NCI-H526 (cell line): Measurements from ENCODE around the gene ELAPOR1.
A peak's percentile ranks its signal among the peaks of the same experiment; 100 is the strongest.
"Not testable (repeated sequence)": the region's sequence is repeated elsewhere in the genome, so short reads cannot be mapped to it uniquely, and the experiment has no call there.

ENCODE experiments used
- DNase-seq, 2 experiments: peaks; one replicate each; lab custom pipeline; 2025; lab: John Stamatoyannopoulos, UW

Gene ELAPOR1

DNA sequence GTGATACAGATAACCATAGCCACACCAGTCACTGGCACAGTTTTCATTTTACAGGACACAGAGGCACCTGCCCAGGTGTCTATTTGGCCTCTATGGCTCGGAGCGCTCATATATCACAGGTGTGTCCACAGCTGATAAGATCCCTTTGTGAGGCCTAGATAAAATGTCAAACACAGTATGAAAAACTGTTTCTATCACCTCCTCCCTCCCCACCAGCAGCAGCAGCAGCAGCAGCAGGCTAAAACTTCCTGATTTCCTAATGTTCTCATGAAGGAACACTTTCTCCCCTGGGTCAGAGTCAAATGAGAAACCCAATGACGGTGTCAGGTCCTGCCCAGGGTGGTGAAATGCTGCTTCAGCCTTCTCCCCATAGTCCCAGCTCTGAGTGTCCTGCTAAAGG lies 24.4 kb downstream of the ELAPOR1 start:
- DNase-seq = peak; percentile 30 to 76

DNA sequence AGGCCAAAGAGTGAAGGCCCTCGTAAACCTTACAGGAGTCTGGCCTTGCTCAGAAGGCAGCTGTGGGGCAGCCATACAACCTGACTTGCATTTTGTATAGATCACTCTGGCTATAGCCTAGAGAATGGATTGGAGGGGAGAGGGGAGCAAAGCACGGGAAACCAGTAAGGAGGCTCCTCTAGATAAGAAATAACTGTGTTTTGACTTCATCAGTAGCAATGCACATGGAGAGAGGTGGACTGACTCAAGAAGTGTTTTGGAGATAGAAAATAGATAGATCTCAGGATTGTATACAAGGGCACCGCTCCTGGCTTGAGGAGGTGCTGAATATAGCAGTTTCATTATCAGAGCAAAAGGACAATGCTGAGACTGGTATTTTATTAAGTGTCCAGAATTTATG lies 26.5 kb downstream of the ELAPOR1 start:
- DNase-seq = no peak

DNA sequence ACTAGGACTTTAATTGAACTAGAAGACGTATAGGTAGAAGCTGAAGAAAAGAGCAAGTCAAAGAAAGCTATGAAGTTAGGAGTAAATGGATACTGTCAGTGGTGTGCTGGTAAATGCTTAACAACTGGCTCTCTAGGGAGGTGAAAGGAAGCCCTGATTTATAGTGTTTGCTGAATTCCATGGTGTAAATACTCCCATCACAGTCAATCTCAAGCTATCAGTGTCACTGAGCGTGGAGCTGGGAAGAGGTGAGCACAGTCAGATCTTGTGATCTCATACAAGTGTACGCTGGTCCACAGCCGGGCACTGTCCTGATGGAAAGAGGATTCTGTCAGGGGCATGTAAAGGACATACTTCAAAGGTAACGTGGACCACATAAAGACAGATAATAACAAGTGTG lies 28.3 kb downstream of the ELAPOR1 start:
- DNase-seq = no peak

DNA sequence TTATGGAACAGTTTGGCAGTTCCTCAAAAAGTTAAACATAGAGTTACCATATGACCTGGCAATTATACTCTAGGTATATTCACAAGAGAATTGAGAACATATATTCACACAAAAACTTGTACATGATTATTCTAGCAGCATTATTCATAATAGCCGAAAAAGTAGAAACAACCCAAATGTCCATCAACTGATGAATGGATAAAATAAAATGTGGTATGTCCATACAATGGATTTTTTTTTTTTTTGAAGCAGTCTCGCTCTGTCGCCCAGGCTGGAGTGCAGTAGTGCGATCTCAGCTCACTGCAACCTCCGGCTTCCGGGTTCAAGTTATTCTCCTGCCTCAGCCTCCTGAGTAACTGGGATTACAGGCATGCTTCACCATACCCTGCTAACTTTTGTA lies 28.8 kb downstream of the ELAPOR1 start:
- not testable (repeated sequence) for DNase-seq

DNA sequence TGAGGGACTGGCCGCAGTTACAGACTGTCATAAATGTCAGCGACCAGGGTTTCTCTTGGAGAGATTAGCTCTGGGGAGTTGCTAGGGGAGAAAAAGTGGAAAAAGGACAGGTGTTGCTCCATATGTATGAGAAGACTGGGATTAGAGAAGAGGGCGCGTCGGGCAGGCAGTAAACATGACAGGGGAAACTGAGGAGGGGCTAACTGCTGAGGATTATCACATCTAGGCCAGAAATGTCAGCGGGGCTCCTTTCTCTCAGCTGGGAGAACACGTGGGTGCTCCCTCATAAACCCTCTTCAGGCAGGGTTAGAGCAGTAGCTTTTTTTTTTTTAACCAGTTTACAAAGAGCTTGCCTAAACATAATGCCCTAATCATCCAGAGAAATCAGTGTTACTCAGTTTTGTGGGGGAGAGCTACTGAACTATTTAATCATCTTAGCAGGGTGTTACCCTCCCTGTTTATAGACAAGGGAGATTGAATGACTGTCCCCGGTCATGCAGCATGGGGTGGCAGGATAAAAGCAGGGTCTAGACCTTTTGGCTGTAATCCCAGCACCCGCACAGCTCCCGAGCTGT lies 35.2 kb downstream of the ELAPOR1 start:
- DNase-seq = peak in 1 of 2 experiments; percentile 26

DNA sequence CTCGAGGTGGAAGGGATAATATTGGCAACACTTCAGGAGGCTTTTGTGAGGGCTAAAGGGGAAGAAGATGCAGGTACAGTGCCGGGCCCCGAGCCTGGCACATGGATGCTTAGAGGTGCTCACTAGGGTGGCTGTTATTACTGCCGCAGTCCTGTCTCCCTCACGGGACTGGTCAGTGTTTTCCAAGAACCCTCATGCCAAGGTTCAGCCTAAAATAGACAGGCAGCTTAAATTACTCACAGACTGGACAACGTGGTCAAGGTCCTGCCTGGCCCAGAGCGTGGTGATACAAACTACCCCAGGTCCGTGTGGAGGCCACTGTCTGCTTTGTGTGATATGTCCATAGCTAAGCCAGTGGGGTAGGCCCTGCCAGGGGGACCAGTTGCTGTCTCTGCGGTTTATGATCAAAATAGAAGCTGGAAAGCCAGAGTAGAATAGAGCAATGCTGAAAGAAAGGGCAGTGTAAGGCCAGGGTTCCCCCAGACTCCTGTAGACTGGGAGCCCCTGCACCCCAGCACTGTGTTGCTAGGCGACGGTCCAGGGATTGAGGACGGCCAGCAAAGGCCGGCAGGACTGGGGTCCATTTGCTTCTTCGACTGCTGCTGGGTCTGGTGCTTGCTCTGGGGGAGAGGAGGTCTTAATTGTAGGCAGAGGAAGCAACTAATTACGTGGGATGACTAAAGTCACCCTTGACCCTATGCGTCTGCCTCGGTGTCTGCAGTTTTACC lies 36.1 kb downstream of the ELAPOR1 start:
- DNase-seq = no peak

DNA sequence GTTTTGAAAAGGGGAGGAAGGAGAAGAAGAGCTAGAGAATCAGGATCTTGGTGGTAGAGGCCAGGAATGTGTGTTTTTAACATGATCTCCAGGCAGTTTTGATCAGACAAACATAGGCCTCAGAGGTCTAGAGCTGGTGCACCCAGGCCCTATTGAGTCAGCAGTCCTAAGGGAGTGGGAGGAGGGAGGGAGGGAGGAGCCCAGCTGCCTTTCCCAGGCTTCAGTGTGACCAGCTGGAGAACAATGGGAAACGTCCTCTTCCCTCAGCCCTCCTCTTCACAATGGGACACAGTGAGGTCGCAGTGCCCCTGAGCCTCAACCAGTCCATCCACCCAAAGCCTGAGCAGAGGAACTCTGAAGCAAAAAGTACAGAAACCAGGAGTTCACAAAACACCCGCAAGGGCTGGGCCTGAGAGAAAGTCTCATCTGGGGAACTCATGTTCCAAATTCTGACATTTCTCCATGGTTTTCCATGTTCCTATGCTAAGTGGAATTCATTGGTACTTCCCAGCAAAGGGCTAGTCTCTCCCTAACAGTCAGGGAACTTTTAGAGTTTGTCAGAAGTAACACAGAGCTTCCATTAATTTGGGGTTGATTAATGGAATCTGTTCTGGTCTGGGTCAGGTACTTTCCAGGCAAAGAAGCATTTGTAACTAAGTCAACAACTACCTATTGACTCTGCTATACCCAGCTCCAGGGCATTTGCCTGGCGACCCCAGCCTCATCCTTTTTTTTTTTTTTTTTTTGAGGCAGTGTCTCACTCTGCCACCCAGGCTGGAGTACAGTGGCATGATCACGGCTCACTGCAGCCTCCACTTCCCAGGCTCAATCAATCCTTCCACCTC lies 37.5 kb downstream of the ELAPOR1 start:
- peak; percentile 33 to 67 for DNase-seq

DNA sequence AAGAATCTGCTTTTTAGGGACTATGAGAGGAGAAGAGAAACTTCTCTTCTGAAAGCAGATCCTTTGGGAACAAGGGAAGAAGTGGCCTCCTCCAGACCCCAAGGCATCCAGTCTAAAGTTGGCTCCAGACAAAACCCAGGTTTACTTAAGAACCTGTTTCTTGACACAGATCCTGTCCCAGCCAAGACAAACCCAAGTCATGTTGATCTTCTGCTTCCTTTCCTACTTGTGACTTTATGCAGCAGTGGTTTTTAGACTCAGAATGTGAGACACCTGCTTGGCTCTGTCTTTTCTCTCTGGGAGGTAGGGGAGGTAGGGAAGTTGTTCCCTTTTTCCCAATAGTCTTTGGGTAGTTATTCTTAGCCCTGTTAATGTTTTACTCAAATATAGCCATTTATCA lies 38.3 kb downstream of the ELAPOR1 start:
- no peak for DNase-seq

DNA sequence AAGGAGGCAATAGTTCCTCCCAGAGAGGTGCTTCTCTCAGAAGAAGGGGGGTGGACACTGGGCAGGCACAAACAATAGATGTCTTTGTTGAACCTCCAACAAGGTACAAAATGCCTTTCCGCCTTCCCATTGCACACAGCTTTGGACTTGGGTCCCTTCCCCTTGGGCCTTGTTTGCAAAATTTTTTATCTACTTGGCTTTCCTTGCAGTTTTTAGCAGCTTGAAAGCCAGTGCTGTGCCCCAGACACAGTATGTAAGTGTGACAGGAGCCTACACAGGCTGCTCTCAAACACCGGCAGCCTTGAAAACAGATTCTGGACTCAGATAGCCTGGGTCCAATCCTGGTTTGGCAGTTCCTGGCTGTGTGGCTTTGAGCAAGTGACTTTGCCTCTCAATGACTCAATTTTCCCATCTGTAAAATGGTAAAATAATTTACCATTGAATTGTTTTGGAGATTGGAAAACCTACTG lies 43.0 kb downstream of the ELAPOR1 start:
- peak; percentile 29 to 60 for DNase-seq

DNA sequence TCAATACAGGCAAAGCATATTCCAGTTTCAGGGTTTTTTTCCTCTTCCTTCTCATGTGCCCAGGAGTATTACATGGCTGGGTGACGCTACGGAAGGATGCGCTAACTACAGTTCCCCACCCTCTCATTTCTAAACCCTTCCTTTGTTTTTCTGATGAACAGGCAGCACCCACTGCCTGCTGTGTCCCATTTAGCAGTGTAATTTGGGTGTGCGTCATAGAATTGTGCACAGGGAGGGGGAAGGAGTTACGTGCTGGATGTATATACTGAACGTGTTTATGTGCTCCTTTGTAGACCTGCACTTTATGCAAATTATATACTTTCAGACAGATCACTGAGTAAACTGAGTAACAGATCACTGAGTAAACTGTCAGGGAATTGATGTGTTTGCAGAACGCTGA lies 44.5 kb downstream of the ELAPOR1 start:
- DNase-seq = peak; percentile 57 to 71

DNA sequence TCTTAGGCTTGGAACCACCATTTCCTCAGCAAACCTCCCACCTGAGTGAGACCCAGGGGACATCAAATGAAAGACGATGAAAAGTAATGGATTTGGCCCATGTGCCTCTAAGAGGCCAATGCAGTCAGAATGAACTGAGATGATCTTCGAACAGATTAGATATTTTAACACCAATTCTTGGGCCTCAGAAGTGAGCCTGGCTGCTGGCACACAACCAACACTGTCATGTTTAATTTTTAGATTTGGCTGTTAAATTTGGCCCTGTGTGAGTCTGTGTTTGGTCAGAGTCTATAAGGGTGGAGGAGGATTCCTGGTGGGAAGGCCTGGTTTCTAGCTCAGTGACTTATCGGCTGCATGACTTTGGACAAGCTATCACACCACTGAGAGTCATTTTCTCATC lies 45.4 kb downstream of the ELAPOR1 start:
- no peak for DNase-seq

DNA sequence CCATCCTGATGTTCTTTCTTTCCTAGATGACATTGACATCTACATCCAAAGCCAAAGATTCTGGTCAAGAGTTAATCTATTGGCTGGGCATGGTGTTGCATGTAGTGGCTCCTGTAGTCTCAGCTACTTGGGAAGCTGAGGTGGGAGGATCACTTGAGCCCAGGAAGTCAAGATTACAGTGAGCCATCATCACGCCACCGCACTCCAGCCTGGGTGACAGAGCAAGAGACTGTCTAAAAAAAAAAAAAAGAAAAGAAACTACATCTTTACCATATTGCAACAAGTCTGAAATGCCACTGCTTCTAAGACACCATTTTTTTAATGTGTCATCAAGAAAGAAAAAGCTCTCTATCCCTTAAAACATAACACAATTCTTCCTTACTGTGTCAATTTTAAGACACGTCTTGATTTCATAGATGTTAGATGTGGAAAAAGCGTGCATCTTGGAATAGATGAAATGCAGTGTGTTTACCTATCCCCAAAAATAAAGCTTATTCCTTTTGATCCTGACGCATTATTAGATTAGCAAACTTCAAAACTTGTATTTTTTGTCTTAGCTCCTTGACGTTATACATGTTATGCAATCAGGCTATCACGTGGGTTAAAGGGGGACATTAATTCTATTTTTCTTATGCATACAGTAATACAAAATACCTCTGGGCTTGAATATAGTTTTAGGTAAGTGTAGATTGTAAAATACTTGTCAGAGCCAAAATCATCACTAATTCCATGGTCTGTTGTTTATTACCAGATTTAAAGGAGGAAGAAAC lies 46.3 kb downstream of the ELAPOR1 start:
- DNase-seq = no peak

DNA sequence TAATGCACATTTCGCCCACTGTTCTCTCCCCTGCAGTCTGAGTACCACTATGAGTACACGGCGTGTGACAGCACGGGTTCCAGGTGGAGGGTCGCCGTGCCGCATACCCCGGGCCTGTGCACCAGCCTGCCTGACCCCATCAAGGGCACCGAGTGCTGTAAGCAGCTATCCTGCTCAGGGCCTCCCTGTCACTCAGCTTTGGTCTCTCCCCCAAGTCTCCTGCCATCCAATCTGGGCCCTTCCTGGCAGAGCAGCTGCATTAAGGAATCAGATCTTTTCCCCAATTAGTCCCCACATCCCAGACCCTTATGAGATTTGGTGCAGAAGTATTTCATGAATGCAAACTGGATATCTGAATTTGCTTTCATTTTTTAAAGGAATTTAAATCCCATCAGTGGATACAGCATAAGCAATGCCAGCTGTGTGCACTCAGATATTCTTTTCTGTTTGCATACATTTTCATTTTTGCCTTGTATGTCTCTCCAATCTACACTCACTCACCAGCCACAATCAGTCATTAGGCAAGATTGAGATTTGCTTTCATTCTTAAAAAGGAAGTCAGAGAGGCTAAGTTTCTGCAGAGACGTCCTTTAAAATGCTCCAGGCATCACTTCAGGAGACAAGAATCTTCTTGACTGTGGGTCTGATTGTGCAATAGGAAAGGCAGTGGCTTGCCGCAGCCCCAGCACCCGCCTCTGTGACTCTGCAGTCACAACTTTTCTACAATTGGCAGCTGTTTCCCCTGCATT lies 48.1 kb downstream of the ELAPOR1 start:
- peak in 1 of 2 experiments; percentile 40 for DNase-seq

DNA sequence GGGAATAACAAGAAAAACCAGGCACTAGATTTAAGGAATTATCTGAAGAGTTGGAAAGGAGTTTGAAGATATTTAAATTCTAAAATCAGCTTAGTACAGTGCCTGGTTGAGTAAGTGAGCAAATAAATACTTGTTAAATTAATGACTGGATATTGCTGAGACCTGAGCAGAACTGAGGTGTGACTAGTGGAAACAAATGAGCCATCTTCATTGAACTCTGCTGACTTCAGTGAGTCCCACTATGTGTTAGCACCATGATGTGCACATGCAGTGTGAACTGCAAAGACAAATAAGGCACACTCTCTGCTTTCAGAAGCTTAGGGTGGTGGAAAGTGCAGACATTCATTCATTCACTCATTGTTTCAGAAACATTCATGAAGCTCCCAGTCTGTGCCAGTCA lies 48.7 kb downstream of the ELAPOR1 start:
- DNase-seq = no peak

DNA sequence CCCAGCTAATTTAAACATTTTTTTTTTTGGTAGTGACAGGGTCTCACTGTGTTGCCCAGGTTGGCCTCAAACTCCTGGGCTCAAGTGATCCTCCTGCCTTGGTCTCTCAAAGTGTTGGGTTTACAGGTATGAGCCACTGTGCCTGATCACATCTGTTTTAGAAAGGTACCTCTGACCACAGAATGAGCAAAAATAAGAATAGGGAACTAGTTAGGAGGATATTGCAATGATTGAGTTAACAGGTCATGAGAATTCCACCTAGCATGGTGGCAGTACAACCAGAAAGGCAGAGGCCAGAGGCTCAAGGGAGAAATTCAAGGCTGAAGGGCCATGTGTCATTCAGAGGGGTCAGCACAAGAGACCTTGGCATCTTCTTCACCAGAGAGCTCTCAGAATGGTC lies 49.6 kb downstream of the ELAPOR1 start:
- DNase-seq = no peak
